Omental fat pad (tissue), 4 donors: ENCODE measurements around the gene HDAC9. TPM values are rescaled to one million over a fixed set of nuclear protein-coding genes. Genes with fewer than 3 reads are reported as not detected.

ENCODE experiments used
- ATAC-seq: fragments of 150-250 bp; one replicate; pipeline ENCODE4 v1.9.1; 2016; ENCODE audit warnings: mild to moderate bottlenecking, moderate library complexity; ENCODE audit not compliant: low FRiP score
- DNase-seq: peaks from one replicate; pipeline ENCODE4 v3.0.0-alpha.2; 2019; ENCODE audit warnings: low spot score
- CTCF ChIP-seq, 3 donors: fragments of 450-650 bp; IDR thresholded peaks; one replicate each; pipeline ENCODE4 v1.5.1; 2016 to 2017; ENCODE audit warnings: antibody characterized with exemption in 3 of 3, mild to moderate bottlenecking in 3 of 3, moderate library complexity in 2 of 3
- total RNA-seq, 4 donors: library from RNA; depleted of rRNA; stranded (reverse); fragments of >200 nt; gene quantifications; one replicate each; pipeline ENCODE4 v1.1.0, GENCODE V29; 2016

HDAC9 gene
- total RNA-seq, 4 donors from 2014 or later: 15.6 to 51.5 (median 24.1) TPM

DNA sequence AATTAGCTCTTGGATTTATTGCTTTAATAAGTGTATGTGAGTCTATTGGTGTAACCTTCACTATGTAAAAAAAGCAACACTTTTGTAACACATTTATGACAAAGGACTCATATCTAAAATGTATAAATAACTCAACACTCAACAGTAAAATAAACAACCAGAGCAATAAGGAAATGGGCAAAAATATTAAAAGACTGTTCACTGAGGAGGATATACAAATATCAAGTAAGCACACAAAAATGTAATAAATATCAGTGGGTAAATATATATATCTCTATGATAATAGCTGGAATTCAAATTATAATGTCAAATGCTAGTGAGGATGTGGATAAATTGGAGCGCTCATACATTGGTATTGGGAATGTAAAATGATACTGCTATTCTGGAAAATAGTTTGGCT, 53.0 kb downstream of the HDAC9 start:
- ATAC-seq (no peak), DNase-seq (no peak)
- no peak for TF ChIP-seq CTCF (IDR thresholded peaks at IDR 0.05)

DNA sequence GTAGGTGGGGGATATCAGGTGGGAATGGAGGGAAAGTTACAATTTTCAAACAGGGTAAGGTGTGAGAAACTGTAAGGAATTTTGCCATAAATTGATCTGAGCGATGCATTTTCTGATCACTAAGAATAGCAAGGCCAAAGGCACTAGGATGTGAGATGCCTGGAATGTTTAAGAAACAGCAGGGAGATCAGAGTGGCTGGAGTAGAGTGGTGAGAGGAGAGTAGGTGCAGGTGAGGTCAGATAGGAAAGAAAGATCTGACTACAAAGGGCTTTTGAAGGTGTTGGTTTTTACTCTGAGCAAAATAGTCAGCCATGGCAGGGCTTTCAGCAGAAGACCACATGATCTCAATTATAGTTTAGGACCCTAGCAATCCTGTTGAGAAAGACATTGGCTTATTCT, 55.0 kb downstream of the HDAC9 start:
- no peak for TF ChIP-seq CTCF (IDR thresholded peaks at IDR 0.05)
- ATAC-seq (no peak), DNase-seq (no peak)

DNA sequence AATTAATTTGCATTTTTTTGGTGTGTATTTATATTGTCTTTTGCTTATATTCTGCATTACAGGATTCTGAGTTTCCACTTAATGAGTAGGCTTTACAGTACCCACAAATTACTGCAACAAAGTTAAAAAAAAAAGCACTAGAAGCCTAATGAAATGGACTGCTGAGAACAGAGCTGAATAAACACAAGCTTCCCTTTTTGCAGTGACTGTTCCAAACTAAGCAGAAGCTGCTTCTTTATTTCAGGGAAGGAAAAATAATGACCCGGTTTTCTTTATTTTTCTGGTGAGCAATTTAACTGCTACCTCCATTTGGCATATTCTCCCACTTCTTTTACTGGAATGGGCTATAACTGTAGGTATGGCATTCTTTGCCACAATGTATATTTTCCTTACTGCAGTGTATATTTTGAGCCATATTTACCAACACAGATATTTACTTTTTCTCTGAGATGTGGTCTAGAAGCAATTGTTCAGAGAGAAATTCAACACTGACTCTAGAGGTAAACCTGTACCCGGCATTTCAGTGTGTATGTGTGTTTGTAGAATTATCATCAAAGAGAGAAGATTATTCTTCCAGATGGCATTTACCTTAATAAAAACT, 56.9 kb downstream of the HDAC9 start:
- no peak for ATAC-seq
- TF ChIP-seq CTCF (IDR thresholded peaks at IDR 0.05): no peak

DNA sequence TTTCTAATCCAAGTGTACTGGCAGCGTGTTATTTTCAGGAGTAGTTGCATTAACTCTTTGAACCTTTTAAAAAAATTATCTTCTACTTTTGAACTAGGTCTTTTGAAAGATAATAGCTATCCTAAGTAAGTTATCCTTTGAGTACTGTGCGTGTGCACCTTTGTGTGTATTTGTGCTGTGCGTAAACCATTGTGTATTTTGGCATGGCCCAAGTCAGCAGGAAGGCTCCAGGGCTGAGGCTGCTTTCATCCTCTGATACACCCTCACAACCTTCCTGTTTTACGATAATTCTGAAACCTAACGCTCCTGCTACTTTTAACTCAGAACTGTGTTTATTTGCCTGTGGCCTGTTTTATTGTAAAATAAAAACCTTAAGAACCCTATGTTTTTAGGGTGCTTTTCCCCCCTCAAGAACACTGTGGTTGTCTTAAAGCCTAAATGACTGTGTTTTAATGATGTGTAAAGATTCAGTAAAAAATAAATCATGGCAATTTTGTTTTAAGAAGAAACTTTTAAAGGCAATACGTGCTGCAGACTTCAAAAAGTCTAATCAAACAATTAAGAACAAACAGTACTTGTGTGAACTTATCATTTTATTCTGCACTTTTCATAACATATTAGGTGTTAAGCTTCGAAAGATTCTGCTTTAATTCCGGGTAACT, 57.5 kb downstream of the HDAC9 start:
- TF ChIP-seq CTCF (IDR thresholded peaks at IDR 0.05): no peak
- DNase-seq (no peak), ATAC-seq (no peak)

More for the DNA sequence above, 56.9 kb downstream of the HDAC9 start:
- no peak for DNase-seq

- DNase-seq (no peak), ATAC-seq (no peak)
- no peak for TF ChIP-seq CTCF (IDR thresholded peaks at IDR 0.05)
Measured at GRCh38 chr7:18553605-18554003, 58.1 kb downstream of the HDAC9 start.

DNA sequence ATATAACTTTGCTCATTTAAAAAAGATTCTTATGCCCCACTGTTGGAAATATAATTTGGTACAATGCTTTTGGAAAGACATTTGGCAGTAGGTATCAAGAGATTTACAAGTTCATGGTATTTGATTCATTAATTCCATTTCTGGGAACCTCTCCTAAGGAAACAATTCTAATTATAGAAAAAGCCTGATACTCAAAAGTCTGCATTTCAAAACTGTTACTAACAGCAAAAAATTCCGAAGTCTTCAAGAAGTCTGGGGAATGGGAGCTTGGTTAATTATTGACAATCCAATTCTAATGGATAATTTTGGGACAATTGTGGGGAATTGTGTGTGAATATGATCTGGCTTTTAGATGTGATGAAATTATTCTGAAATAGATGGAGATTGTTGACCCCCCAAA, 59.6 kb downstream of the HDAC9 start:
- no peak for DNase-seq
- no peak for TF ChIP-seq CTCF (IDR thresholded peaks at IDR 0.05)
- no peak for ATAC-seq

- no peak for DNase-seq
- TF ChIP-seq CTCF (IDR thresholded peaks at IDR 0.05): no peak
- ATAC-seq: no peak
Measured at GRCh38 chr7:18555968-18556367, 60.4 kb downstream of the HDAC9 start.
